Jurkat, Clone E6-1 (cell line): Measurements from ENCODE around the gene PRPF38B.

Source experiments
- DNase-seq: peaks from one replicate; pipeline ENCODE4 v3.0.0-alpha.2; 2011; ENCODE audit warnings: low read depth, low spot score
- H3K4me3 ChIP-seq: 2 replicates; pipeline ENCODE4 v1.5.1; 2011; ENCODE audit warnings: mild to moderate bottlenecking, low read length, control low read depth, moderate library complexity

PRPF38B gene

GRCh38 chr1:108712606-108713150 is 20.6 kb downstream of the PRPF38B start, which contains the start of gene FNDC7:
FNDC7 (plus strand) TSS chr1:108712908; CDS start chr1:108712934, 26 bp downstream.
- no peak for DNase-seq
- H3K4me3 ChIP-seq, result no peak within 1 kb of the TSS

GRCh38 chr1:108715932-108716331 is 23.8 kb downstream of the PRPF38B start:
- no peak overlapping the region for H3K4me3 ChIP-seq
- DNase-seq, result no peak

- no peak for DNase-seq
- no peak overlapping the region for H3K4me3 ChIP-seq
Measured at GRCh38 chr1:108716437-108717230, 24.5 kb downstream of the PRPF38B start.

- no peak overlapping the region for H3K4me3 ChIP-seq
- DNase-seq, result no peak
Measured at GRCh38 chr1:108717774-108718316, 25.7 kb downstream of the PRPF38B start.

GRCh38 chr1:108718927-108719655 is 27.0 kb downstream of the PRPF38B start:
- H3K4me3 ChIP-seq, result no peak overlapping the region
- no peak for DNase-seq

- no peak for DNase-seq
Measured at GRCh38 chr1:108719656-108720435, 27.7 kb downstream of the PRPF38B start.

GRCh38 chr1:108722292-108722691 is 30.2 kb downstream of the PRPF38B start:
- no peak overlapping the region for H3K4me3 ChIP-seq
- no peak for DNase-seq

More at GRCh38 chr1:108719656-108720435, 27.7 kb downstream of the PRPF38B start:
- no peak overlapping the region for H3K4me3 ChIP-seq

- no peak for DNase-seq
- H3K4me3 ChIP-seq, result no peak overlapping the region
Measured at GRCh38 chr1:108725906-108726305, 33.8 kb downstream of the PRPF38B start.

- no peak overlapping the region for H3K4me3 ChIP-seq
- DNase-seq, result no peak
Measured at GRCh38 chr1:108728327-108728923, 36.3 kb downstream of the PRPF38B start.

GRCh38 chr1:108729481-108729880 is 37.4 kb downstream of the PRPF38B start:
- DNase-seq, result no peak

GRCh38 chr1:108732398-108732797 is 40.3 kb downstream of the PRPF38B start:
- DNase-seq, result no peak
- no peak overlapping the region for H3K4me3 ChIP-seq

More at GRCh38 chr1:108729481-108729880, 37.4 kb downstream of the PRPF38B start:
- H3K4me3 ChIP-seq, result no peak overlapping the region

GRCh38 chr1:108734171-108734865 is 42.2 kb downstream of the PRPF38B start:
- H3K4me3 ChIP-seq, result no peak overlapping the region
- no peak for DNase-seq

GRCh38 chr1:108742253-108742652 is 50.1 kb downstream of the PRPF38B start:
- no peak for DNase-seq
- H3K4me3 ChIP-seq, result no peak overlapping the region

GRCh38 chr1:108745980-108746381 is 53.9 kb downstream of the PRPF38B start:
- no peak for DNase-seq
- no peak overlapping the region for H3K4me3 ChIP-seq

GRCh38 chr1:108746382-108747170 is 54.5 kb downstream of the PRPF38B start, which contains the start of gene STXBP3:
STXBP3 (plus strand) TSS chr1:108746674; CDS start chr1:108746738, 64 bp downstream.
- peak; percentile 96 for DNase-seq

GRCh38 chr1:108747171-108747850 is 55.2 kb downstream of the PRPF38B start:
- DNase-seq, result peak; percentile 37

More at GRCh38 chr1:108746382-108747170, 54.5 kb downstream of the PRPF38B start, which contains the start of gene STXBP3:
- peak within 1 kb of the TSS; percentile 85 for H3K4me3 ChIP-seq

More at GRCh38 chr1:108747171-108747850, 55.2 kb downstream of the PRPF38B start:
- H3K4me3 ChIP-seq, result peak overlapping the region; percentile 85
